Measurements from ENCODE around the gene PPP6R3. TPM values are rescaled to one million over a fixed set of nuclear protein-coding genes. Genes with fewer than 3 reads are reported as not detected.

Gene PPP6R3
- total RNA-seq, 1 donor: 119 TPM

GRCh38 chr11:68531129-68531693 lies 70.7 kb downstream of the PPP6R3 start:
- TF ChIP-seq CTCF (IDR thresholded peaks at IDR 0.05; ENCODE audit: insufficient read depth, low read length): no peak
- no peak for DNase-seq (ENCODE audit: low read depth)
- no peak overlapping the region for H3K4me3 ChIP-seq (ENCODE audit: low read depth, low read length)

GRCh38 chr11:68532727-68533369 lies 72.3 kb downstream of the PPP6R3 start:
- no peak overlapping the region for H3K4me3 ChIP-seq (ENCODE audit: low read depth, low read length)
- DNase-seq (ENCODE audit: low read depth): no peak
- no peak for TF ChIP-seq CTCF (IDR thresholded peaks at IDR 0.05; ENCODE audit: insufficient read depth, low read length)

GRCh38 chr11:68533945-68534344 lies 73.4 kb downstream of the PPP6R3 start:
- TF ChIP-seq CTCF (IDR thresholded peaks at IDR 0.05; ENCODE audit: insufficient read depth, low read length): no peak
- no peak overlapping the region for H3K4me3 ChIP-seq (ENCODE audit: low read depth, low read length)
- DNase-seq (ENCODE audit: low read depth): no peak

- TF ChIP-seq CTCF (IDR thresholded peaks at IDR 0.05; ENCODE audit: insufficient read depth, low read length): no peak
- no peak overlapping the region for H3K4me3 ChIP-seq (ENCODE audit: low read depth, low read length)
- no peak for DNase-seq (ENCODE audit: low read depth)
These were observed 74.5 kb downstream of the PPP6R3 start for GRCh38 chr11:68535098-68535497.

GRCh38 chr11:68536706-68537105 lies 76.2 kb downstream of the PPP6R3 start:
- TF ChIP-seq CTCF (IDR thresholded peaks at IDR 0.05; ENCODE audit: insufficient read depth, low read length): no peak
- H3K4me3 ChIP-seq (ENCODE audit: low read depth, low read length): no peak overlapping the region

GRCh38 chr11:68538025-68538424 lies 77.5 kb downstream of the PPP6R3 start:
- no peak for DNase-seq (ENCODE audit: low read depth)
- no peak overlapping the region for H3K4me3 ChIP-seq (ENCODE audit: low read depth, low read length)
- no peak for TF ChIP-seq CTCF (IDR thresholded peaks at IDR 0.05; ENCODE audit: insufficient read depth, low read length)

More at GRCh38 chr11:68536706-68537105, 76.2 kb downstream of the PPP6R3 start:
- no peak for DNase-seq (ENCODE audit: low read depth)

All from fibroblast of the aortic adventitia (primary cell).